H54 (cell line): ENCODE data around the gene TMEM169.
A peak's percentile ranks its signal among the peaks of the same experiment; 100 is the strongest.

Experiments
- DNase-seq: peaks from one replicate; pipeline ENCODE4 v3.0.0; 2011; ENCODE audit warnings: low spot score, mixed read lengths; ENCODE audit not compliant: insufficient read length
- FAIRE-seq: peaks from 3 replicates; lab custom pipeline; 2011; peaks lifted over from hg19 to GRCh38; lab: Jason Lieb, UNC
- POLR2A ChIP-seq: IDR thresholded peaks from 2 replicates; pipeline ENCODE4 v1.6.1; 2011; ENCODE audit warnings: low read depth, mild to moderate bottlenecking, low read length

The TMEM169 gene

DNA sequence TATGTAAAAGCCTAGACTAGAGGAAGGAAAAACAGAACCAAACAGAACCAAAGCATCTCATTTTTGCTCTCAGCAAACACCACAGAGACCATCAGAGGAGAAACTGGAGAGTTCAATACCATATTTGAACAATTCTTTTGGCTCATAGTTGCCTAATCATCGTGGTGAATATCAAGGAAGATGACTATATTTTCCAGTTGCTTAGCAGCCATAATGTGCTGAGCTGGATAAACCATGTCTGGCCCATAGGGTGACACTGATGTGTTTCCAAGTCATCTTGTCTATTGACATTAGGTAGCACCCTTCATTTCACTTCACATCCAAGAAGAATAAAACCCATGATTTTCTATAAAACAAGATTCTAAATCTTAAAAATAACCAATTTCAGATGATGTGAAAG, 21.5 kb downstream of the TMEM169 start:
- TF ChIP-seq POLR2A: no peak
- DNase-seq (no peak), FAIRE-seq (no peak)

DNA sequence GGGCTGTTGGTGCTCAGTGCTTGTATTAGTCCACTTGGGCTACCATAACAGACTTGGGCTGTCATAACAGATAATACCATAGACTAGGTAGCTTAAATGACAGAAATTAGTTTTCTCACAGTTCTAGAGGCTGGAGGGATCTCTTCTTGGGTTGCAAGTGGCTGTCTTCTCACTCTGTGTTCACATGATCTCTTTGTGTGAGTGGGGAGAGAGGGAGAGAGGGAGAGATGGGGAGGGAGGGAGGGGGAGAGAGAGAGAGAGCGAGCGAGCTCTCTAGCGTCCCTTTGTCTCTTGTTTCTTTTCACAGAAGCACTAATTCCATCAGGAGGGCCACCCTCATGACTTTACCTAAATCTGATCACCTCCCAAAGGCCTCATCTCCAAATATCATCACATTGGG, 23.0 kb downstream of the TMEM169 start:
- FAIRE-seq: no peak
- no peak for TF ChIP-seq POLR2A

GRCh38 chr2:216107320-216107719, 25.6 kb downstream of the TMEM169 start:
- no peak for TF ChIP-seq POLR2A
- FAIRE-seq (no peak), DNase-seq (no peak)

More for the DNA sequence above, 23.0 kb downstream of the TMEM169 start:
- no peak for DNase-seq

GRCh38 chr2:216107760-216108159, 26.0 kb downstream of the TMEM169 start:
- DNase-seq: no peak
- FAIRE-seq: no peak
- no peak for TF ChIP-seq POLR2A

- no peak for TF ChIP-seq POLR2A
- no peak for FAIRE-seq
- no peak for DNase-seq
Measured at GRCh38 chr2:216108310-216108966, 26.7 kb downstream of the TMEM169 start.

DNA sequence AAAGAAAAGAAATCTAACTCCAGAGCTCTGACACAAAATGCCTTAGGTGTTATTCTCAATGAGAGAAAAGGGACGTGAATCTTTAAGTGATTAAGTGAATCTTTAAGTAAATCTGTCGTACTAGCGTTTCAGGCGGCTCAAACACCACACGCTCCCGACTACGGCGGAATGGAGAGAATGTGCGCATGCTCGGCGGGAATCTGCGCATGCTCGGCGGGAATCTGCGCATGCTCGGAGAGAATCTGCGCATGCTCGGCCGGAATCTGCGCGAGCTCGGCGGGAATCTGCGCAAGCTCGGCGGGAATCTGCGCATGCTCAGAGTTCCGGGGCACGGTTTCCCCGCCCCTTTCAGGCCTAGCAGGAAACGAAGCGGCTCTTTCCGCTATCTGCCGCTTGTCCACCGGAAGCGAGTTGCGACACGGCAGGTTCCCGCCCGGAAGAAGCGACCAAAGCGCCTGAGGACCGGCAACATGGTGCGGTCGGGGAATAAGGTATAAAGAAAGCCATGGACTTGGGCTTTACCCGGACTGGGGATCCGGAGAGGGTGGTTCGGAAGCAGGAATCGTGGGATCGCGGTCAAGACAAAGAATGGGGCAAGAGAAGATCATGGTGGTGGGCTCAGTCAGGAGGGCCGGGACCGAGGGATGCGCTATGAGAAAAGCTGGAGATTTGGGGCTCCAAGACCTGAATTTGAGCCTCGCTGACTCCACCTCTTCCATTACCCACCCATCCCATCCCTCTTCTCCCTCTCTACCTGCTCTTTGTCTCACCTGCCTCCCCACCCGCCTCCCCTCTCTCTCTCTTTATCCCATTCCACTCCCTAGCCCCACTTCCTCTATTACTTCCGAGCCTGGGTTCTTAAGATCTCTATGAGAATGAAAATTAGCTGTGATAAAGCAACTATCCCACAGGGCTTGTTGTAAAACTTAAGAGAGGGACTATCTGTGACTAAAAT, 27.5 kb downstream of the TMEM169 start, which contains the start of gene XRCC5:
Gene XRCC5, plus strand, starts transcription at position 382 of the 955 bp plus-strand sequence. Its CDS starts 89 bp downstream, at position 471.
- peak; percentile 53; the same call in 1 of the 2 replicates for TF ChIP-seq POLR2A
- FAIRE-seq (peak; percentile 93), DNase-seq (peak; percentile 77)

DNA sequence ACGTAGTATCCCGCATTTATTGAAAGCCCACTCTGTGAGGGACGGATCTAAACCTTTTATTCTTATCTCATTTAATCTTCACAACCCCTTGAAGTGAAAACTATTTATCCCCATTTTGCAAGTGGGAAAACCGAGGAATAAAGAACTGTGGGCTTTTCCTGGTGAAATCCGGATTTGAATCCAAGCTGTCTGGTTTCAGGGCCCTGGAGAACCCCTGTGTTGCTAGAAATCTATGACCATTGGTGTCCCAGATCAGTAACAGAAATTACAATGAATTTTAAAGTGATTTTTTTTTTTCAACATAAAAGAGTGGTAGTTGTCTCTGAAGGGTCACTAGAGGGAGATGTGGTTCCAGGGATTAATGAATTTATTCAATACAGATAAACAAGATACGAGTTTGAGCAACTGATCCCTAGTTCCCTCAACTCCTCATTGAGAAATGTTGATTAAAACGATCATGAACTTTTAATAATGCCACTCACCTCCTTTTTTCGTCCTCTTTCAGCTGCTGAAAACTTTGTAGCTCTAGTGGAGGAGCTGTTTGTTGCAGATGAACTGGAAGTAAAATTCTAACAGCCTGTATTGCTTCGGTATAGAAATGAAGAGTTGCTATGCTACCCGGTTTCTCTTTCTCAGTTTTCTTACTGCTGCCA, 28.4 kb downstream of the TMEM169 start:
- DNase-seq: no peak
- TF ChIP-seq POLR2A: no peak
- no peak for FAIRE-seq

- TF ChIP-seq POLR2A: no peak
- no peak for DNase-seq
- no peak for FAIRE-seq
Measured at GRCh38 chr2:216110620-216111019, 28.9 kb downstream of the TMEM169 start.

- DNase-seq (no peak), FAIRE-seq (no peak)
- TF ChIP-seq POLR2A: no peak
Measured at GRCh38 chr2:216111122-216111521, 29.4 kb downstream of the TMEM169 start.

- no peak for TF ChIP-seq POLR2A
- DNase-seq (no peak), FAIRE-seq (no peak)
Measured at GRCh38 chr2:216112926-216113325, 31.2 kb downstream of the TMEM169 start.

DNA sequence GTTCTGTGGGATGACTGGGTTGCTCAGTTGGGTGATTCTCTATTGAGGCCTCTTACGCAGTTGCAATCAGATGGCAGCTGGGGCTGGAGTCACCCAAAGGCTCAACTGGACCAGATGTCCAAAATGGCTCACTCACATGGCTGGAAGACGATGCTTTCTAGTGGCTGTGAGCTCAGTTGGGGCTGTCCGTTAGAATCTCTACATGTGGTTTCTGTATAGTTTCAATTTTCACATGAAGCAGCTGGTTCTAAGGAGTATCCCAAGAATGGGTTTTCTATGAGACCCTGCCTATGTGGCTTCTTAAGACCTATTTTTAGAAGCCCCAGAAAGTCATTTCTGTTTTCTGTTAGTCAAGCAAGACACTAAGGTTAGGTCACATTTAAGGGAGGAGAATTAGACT, 31.9 kb downstream of the TMEM169 start:
- no peak for TF ChIP-seq POLR2A
- FAIRE-seq (no peak), DNase-seq (no peak)

GRCh38 chr2:216114382-216114713, 32.6 kb downstream of the TMEM169 start:
- FAIRE-seq (no peak), DNase-seq (no peak)
- TF ChIP-seq POLR2A: no peak

DNA sequence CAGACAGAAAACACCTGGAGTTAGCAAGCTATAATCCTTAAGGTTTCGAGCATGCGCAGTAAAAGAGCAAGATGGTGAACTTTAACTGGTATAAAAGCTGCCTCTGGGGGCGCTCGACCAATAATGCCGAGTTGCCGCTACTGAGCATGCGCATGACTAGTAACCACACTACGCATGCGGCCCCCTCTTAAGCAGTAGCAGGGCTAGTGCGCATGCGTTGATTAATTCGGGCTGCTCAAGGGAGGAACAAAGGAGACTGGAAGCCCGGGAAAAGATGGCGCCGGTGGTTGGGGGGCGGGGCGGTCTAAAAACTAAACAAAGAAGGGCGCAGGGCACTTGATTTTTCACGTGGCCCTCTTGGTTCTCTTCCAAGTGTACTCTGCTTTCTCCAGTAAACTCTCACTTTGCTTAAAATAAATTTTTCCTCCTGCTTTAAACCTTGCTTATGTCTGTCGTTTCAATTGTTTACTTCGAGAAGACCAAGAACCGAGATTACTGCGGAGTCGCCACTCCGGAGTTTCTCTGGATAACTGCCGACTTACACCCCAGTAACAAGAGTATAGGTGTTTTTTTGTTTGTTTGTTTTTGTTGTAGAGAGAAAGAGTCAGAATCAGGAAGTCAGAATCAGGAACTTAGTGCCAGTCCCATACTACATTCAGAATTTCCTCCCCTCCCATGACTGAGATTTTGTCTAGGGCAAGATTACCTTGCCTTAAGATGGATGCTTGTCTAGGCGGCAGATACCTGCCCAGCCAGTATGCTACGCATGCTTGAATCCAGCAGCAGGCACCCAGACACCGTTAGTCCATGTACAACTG, 33.2 kb downstream of the TMEM169 start:
- no peak for TF ChIP-seq POLR2A
- DNase-seq: peak; percentile 81
- FAIRE-seq: peak; percentile 97
